DMS 273 (cell line): ENCODE measurements around the gene FXYD3.
"Not testable (repeated sequence)": the region's sequence is repeated elsewhere in the genome, so short reads cannot be mapped to it uniquely, and the experiment has no call there.

Experiments
- DNase-seq: peaks from one replicate; lab custom pipeline; 2025; ENCODE audit not compliant: unreplicated experiment; lab: John Stamatoyannopoulos, UW

Gene FXYD3

GRCh38 chr19:35140962-35141836 is 25.6 kb downstream of the FXYD3 start:
- DNase-seq, result peak; percentile 93

GRCh38 chr19:35141837-35142605 is 26.4 kb downstream of the FXYD3 start:
- DNase-seq, result peak; percentile 59

GRCh38 chr19:35142606-35143230 is 27.1 kb downstream of the FXYD3 start:
- DNase-seq, result peak; percentile 84

GRCh38 chr19:35143231-35143715 is 27.6 kb downstream of the FXYD3 start, which contains the start of gene FXYD7:
Gene FXYD7, plus strand, starts transcription at chr19:35143255. Its CDS starts 79 bp downstream, at chr19:35143334.
- peak; percentile 67 for DNase-seq

- no peak for DNase-seq
Observed at GRCh38 chr19:35143818-35144217, 28.2 kb downstream of the FXYD3 start.

GRCh38 chr19:35144259-35144599 is 28.6 kb downstream of the FXYD3 start:
- no peak for DNase-seq

GRCh38 chr19:35144600-35145436 is 29.2 kb downstream of the FXYD3 start:
- DNase-seq, result peak; percentile 85

GRCh38 chr19:35146746-35147459 is 31.3 kb downstream of the FXYD3 start:
- DNase-seq, result no peak

GRCh38 chr19:35149463-35149862 is 33.8 kb downstream of the FXYD3 start:
- no peak for DNase-seq

GRCh38 chr19:35150445-35150844 is 34.8 kb downstream of the FXYD3 start:
- no peak for DNase-seq

GRCh38 chr19:35151273-35152065 is 35.8 kb downstream of the FXYD3 start:
- DNase-seq, result peak; percentile 28

- DNase-seq, result not testable (repeated sequence)
Observed at GRCh38 chr19:35153129-35153522, 37.5 kb downstream of the FXYD3 start.

GRCh38 chr19:35153701-35154524 is 38.3 kb downstream of the FXYD3 start:
- DNase-seq, result peak; percentile 80

- DNase-seq, result peak; percentile 62
Observed at GRCh38 chr19:35154525-35155406, 39.1 kb downstream of the FXYD3 start, which contains the start of gene FXYD5. Gene FXYD5, plus strand, starts transcription at chr19:35154735. Its CDS starts 816 bp downstream, at chr19:35155551.

GRCh38 chr19:35155441-35155840 is 39.8 kb downstream of the FXYD3 start:
- DNase-seq, result no peak

GRCh38 chr19:35155981-35156672 is 40.5 kb downstream of the FXYD3 start:
- no peak for DNase-seq

GRCh38 chr19:35156673-35157014 is 41.0 kb downstream of the FXYD3 start:
- no peak for DNase-seq
